ENCODE results near the gene HVCN1.

The HVCN1 gene

GRCh38 chr12:110636516-110636915, 52.4 kb downstream of the HVCN1 start:
- H3K36me3 ChIP-seq (ENCODE audit: control insufficient read depth, insufficient read depth, low read length): no peaks in the 10 kb centered on the region
- H3K4me3 ChIP-seq (ENCODE audit: low read depth, low read length): no peak overlapping the region
- TF ChIP-seq CTCF (IDR thresholded peaks at IDR 0.05): no peak
- H3K9me3 ChIP-seq (ENCODE audit: control insufficient read depth, low read length): no peaks in the 10 kb centered on the region
- no peak overlapping the region for H2AFZ ChIP-seq
- H3K27ac ChIP-seq: no peak overlapping the region
- H3K4me1 ChIP-seq: no peaks in the 10 kb centered on the region
- H3K4me2 ChIP-seq (ENCODE audit: low read length): no peak overlapping the region
- no peaks in the 10 kb centered on the region for H3K27me3 ChIP-seq (ENCODE audit: control insufficient read depth, insufficient read depth, low read length)
- no peaks in the 10 kb centered on the region for H3K79me2 ChIP-seq
- no peak overlapping the region for H3K9ac ChIP-seq

DNA sequence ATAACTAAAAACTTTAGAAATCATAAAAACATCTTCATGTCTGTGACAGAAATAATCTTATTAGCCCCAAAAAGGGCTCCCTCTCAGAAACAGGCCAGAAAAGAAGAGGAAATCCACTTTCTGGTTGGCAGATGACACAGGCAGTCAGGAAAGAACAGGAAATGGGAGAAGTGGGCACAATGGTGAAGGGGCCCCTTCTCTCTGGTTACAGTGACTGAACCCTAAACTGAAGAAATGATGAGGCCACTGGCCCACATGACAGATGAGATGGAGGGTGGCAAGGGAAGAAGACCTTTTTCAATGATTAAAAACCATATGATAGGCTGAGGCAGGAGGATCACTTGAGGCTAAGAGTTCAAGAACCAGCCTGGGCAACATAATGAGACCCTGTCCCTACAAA, 53.9 kb downstream of the HVCN1 start:
- TF ChIP-seq CTCF (IDR thresholded peaks at IDR 0.05): no peak
- no peak overlapping the region for H3K9ac ChIP-seq
- no peaks in the 10 kb centered on the region for H3K36me3 ChIP-seq (ENCODE audit: control insufficient read depth, insufficient read depth, low read length)
- H3K4me3 ChIP-seq (ENCODE audit: low read depth, low read length): no peak overlapping the region
- H3K4me2 ChIP-seq (ENCODE audit: low read length): no peak overlapping the region
- no peaks in the 10 kb centered on the region for H3K9me3 ChIP-seq (ENCODE audit: control insufficient read depth, low read length)
- H3K79me2 ChIP-seq: no peaks in the 10 kb centered on the region
- H3K27ac ChIP-seq: no peak overlapping the region
- H2AFZ ChIP-seq: no peak overlapping the region
- no peaks in the 10 kb centered on the region for H3K4me1 ChIP-seq
- no peaks in the 10 kb centered on the region for H3K27me3 ChIP-seq (ENCODE audit: control insufficient read depth, insufficient read depth, low read length)

- H2AFZ ChIP-seq: no peak overlapping the region
- H3K36me3 ChIP-seq (ENCODE audit: control insufficient read depth, insufficient read depth, low read length): no peaks in the 10 kb centered on the region
- no peak overlapping the region for H3K4me3 ChIP-seq (ENCODE audit: low read depth, low read length)
- no peaks in the 10 kb centered on the region for H3K79me2 ChIP-seq
- no peaks in the 10 kb centered on the region for H3K27me3 ChIP-seq (ENCODE audit: control insufficient read depth, insufficient read depth, low read length)
- H3K9me3 ChIP-seq (ENCODE audit: control insufficient read depth, low read length): no peaks in the 10 kb centered on the region
- no peak for TF ChIP-seq CTCF (IDR thresholded peaks at IDR 0.05)
- H3K27ac ChIP-seq: no peak overlapping the region
- no peak overlapping the region for H3K9ac ChIP-seq
- H3K4me2 ChIP-seq (ENCODE audit: low read length): no peak overlapping the region
- no peaks in the 10 kb centered on the region for H3K4me1 ChIP-seq
Observed at GRCh38 chr12:110627500-110628195, 61.3 kb downstream of the HVCN1 start.

- Histone ChIP-seq H3K36me3 (ENCODE audit: control insufficient read depth, insufficient read depth, low read length) (no peaks in the 10 kb centered on the region), H2AFZ (no peak overlapping the region), H3K4me2 (ENCODE audit: low read length) (no peak overlapping the region), H3K9me3 (ENCODE audit: control insufficient read depth, low read length) (no peaks in the 10 kb centered on the region), H3K9ac (no peak overlapping the region), H3K27me3 (ENCODE audit: control insufficient read depth, insufficient read depth, low read length) (no peaks in the 10 kb centered on the region), H3K27ac (no peak overlapping the region), H3K4me1 (no peaks in the 10 kb centered on the region), H3K79me2 (no peaks in the 10 kb centered on the region), H3K4me3 (ENCODE audit: low read depth, low read length) (no peak overlapping the region)
- no peak for TF ChIP-seq CTCF (IDR thresholded peaks at IDR 0.05)
Observed at GRCh38 chr12:110622582-110622981, 66.3 kb downstream of the HVCN1 start.

- peaks cover 2% of the 10 kb centered on the region for H3K79me2 ChIP-seq
- no peak for TF ChIP-seq CTCF (IDR thresholded peaks at IDR 0.05)
- no peak overlapping the region for H3K4me2 ChIP-seq (ENCODE audit: low read length)
- peaks cover 5% of the 10 kb centered on the region for H3K4me1 ChIP-seq
- H3K27me3 ChIP-seq (ENCODE audit: control insufficient read depth, insufficient read depth, low read length): no peaks in the 10 kb centered on the region
- H3K9me3 ChIP-seq (ENCODE audit: control insufficient read depth, low read length): no peaks in the 10 kb centered on the region
- H3K27ac ChIP-seq: no peak overlapping the region
- no peak overlapping the region for H3K9ac ChIP-seq
- H2AFZ ChIP-seq: no peak overlapping the region
- no peak overlapping the region for H3K4me3 ChIP-seq (ENCODE audit: low read depth, low read length)
- H3K36me3 ChIP-seq (ENCODE audit: control insufficient read depth, insufficient read depth, low read length): no peaks in the 10 kb centered on the region
Observed at GRCh38 chr12:110619534-110619953, 69.4 kb downstream of the HVCN1 start.

All from parathyroid adenoma (tissue), 2 donors.